RWPE2 (cell line): Measurements from ENCODE around the gene RASD2.

Experiments
- ATAC-seq: fragments of 200-7000 bp; cut with Tn5 transposase; 3 replicates; pipeline ENCODE4 v1.9.1; 2021; ENCODE audit warnings: low read depth
- DNase-seq: peaks from one replicate; pipeline ENCODE4 v3.0.0-alpha.2; 2020; ENCODE audit warnings: low spot score
- H3K27ac ChIP-seq: fragments of 450-650 bp; 2 replicates; pipeline ENCODE4 v1.5.1; 2017; ENCODE audit warnings: mild to moderate bottlenecking; ENCODE audit not compliant: poor library complexity, severe bottlenecking
- H3K27me3 ChIP-seq: fragments of 250-450 bp; sonication (Bioruptor Pico); 2 replicates; pipeline ENCODE4 v1.5.1; 2021; ENCODE audit warnings: mild to moderate bottlenecking, moderate library complexity; ENCODE audit not compliant: insufficient read depth, poor library complexity, severe bottlenecking
- H3K36me3 ChIP-seq: fragments of 250-450 bp; sonication (Bioruptor Pico); 2 replicates; pipeline ENCODE4 v1.5.1; 2020; ENCODE audit warnings: low read depth, mild to moderate bottlenecking, moderate library complexity
- H3K4me1 ChIP-seq: fragments of 250-450 bp; sonication (Bioruptor Pico); 2 replicates; pipeline ENCODE4 v1.5.1; 2021; ENCODE audit warnings: mild to moderate bottlenecking, moderate library complexity; ENCODE audit not compliant: insufficient read depth, poor library complexity, severe bottlenecking
- H3K4me3 ChIP-seq: fragments of 250-450 bp; sonication (Bioruptor Pico); 2 replicates; pipeline ENCODE4 v1.5.1; 2021; ENCODE audit warnings: mild to moderate bottlenecking, moderate library complexity; ENCODE audit not compliant: severe bottlenecking
- H3K9me3 ChIP-seq: fragments of 250-450 bp; sonication (Bioruptor Pico); 2 replicates; pipeline ENCODE4 v1.5.1; 2021; ENCODE audit warnings: mild to moderate bottlenecking, moderate library complexity; ENCODE audit not compliant: severe bottlenecking
- CTCF ChIP-seq: fragments of 450-650 bp; IDR thresholded peaks from one replicate; pipeline ENCODE4 v1.5.1; 2017; ENCODE audit warnings: mild to moderate bottlenecking, moderate library complexity; ENCODE audit not compliant: poor library complexity, severe bottlenecking

RASD2 gene

GRCh38 chr22:35596821-35597220, 56.2 kb downstream of the RASD2 start:
- no peaks in the 10 kb centered on the region for H3K27me3 ChIP-seq
- no peak for DNase-seq

GRCh38 chr22:35597692-35598395, 57.2 kb downstream of the RASD2 start:
- Histone ChIP-seq H3K27ac (no peak overlapping the region), H3K27me3 (no peaks in the 10 kb centered on the region), H3K4me1 (peaks cover 4% of the 10 kb centered on the region), H3K9me3 (no peaks in the 10 kb centered on the region), H3K4me3 (no peak overlapping the region), H3K36me3 (no peaks in the 10 kb centered on the region)
- TF ChIP-seq CTCF = no peak
- DNase-seq (no peak), ATAC-seq (no peak)

More at GRCh38 chr22:35596821-35597220, 56.2 kb downstream of the RASD2 start:
- Histone ChIP-seq H3K9me3 (no peaks in the 10 kb centered on the region), H3K27ac (no peak overlapping the region), H3K4me1 (no peaks in the 10 kb centered on the region), H3K36me3 (no peaks in the 10 kb centered on the region), H3K4me3 (no peak overlapping the region)
- ATAC-seq = no peak
- no peak for TF ChIP-seq CTCF

- H3K4me3 ChIP-seq = no peak overlapping the region
- no peaks in the 10 kb centered on the region for H3K27me3 ChIP-seq
- no peak for TF ChIP-seq CTCF
- H3K4me1 ChIP-seq = peaks cover 4% of the 10 kb centered on the region
- ATAC-seq (no peak), DNase-seq (no peak)
- H3K27ac ChIP-seq = no peak overlapping the region
- H3K36me3 ChIP-seq = no peaks in the 10 kb centered on the region
- H3K9me3 ChIP-seq = no peaks in the 10 kb centered on the region
Measured at GRCh38 chr22:35598396-35598710, 57.7 kb downstream of the RASD2 start.

GRCh38 chr22:35599364-35599763, 58.7 kb downstream of the RASD2 start:
- H3K27ac ChIP-seq = no peak overlapping the region
- DNase-seq = no peak
- TF ChIP-seq CTCF = no peak
- ATAC-seq = no peak
- H3K9me3 ChIP-seq = no peaks in the 10 kb centered on the region
- H3K4me3 ChIP-seq = no peak overlapping the region
- H3K36me3 ChIP-seq = no peaks in the 10 kb centered on the region
- no peaks in the 10 kb centered on the region for H3K27me3 ChIP-seq
- peaks cover 5% of the 10 kb centered on the region for H3K4me1 ChIP-seq

GRCh38 chr22:35600476-35600875, 59.8 kb downstream of the RASD2 start:
- H3K27me3 ChIP-seq = no peaks in the 10 kb centered on the region
- no peak overlapping the region for H3K4me3 ChIP-seq
- H3K9me3 ChIP-seq = no peaks in the 10 kb centered on the region
- TF ChIP-seq CTCF = no peak
- H3K4me1 ChIP-seq = peaks cover 7% of the 10 kb centered on the region
- no peaks in the 10 kb centered on the region for H3K36me3 ChIP-seq
- H3K27ac ChIP-seq = no peak overlapping the region
- no peak for ATAC-seq
- no peak for DNase-seq
